ENCODE data around the gene KCNK1. TPM values are rescaled to one million over a fixed set of nuclear protein-coding genes. Genes with fewer than 3 reads are reported as not detected.

The KCNK1 gene
- total and polyA plus RNA-seq, 2 of the 8 experiments (the other 6 are each of a cell fraction or from before 2014, with no cell fraction given) = 11.9 to 16.5 TPM

- H3K9me3 ChIP-seq (ENCODE audit: insufficient read depth in 2 of 2, low read depth in 1 of 2, low read length in 1 of 2) = no peaks in the 10 kb centered on the region
- no peak overlapping the region for H2AK5ac ChIP-seq (ENCODE audit: low read depth, low read length)
- peaks cover 0 to 2% of the 10 kb centered on the region in 2 experiments; a peak in 1 of 4 replicates for H3K79me2 ChIP-seq (ENCODE audit: control insufficient read depth in 1 of 2, insufficient read depth in 2 of 2, low read length in 2 of 2)
- POLR2A ChIA-PET (ENCODE audit: partially characterized antibody) = no interaction called here
- no peak overlapping the region for H3K56ac ChIP-seq (replicated peaks; ENCODE audit: insufficient read length, low read depth, low read length)
- CTCF ChIA-PET (ENCODE audit: partially characterized antibody) = interaction anchor here (0.7 kb wide), 1 partner anchor 257 kb away, joined by 3 read pairs; the partner anchor contains the start of gene SLC35F3
- H4K20me1 ChIP-seq (replicated peaks in 1 of 2; ENCODE audit: control insufficient read depth in 1 of 2, insufficient read depth in 2 of 2, low read length in 2 of 2) = peaks cover 0 to 2% of the 10 kb centered on the region in 2 experiments
- no peak overlapping the region for H3K4me3 ChIP-seq (ENCODE audit: extremely low read depth in 1 of 4, insufficient read depth in 2 of 4, low read depth in 3 of 4, low read length in 4 of 4)
- H3K27ac ChIP-seq (ENCODE audit: low read depth, low read length) = no peak overlapping the region
- H3K4me1 ChIP-seq (replicated peaks in 1 of 4; ENCODE audit: control insufficient read depth in 3 of 4, insufficient read depth in 4 of 4, low read length in 3 of 4) = peaks cover 0 to 3% (median under 1%) of the 10 kb centered on the region in 4 experiments; a peak in 3 of 7 replicates
- no peak overlapping the region for H3K23ac ChIP-seq (ENCODE audit: insufficient read length)
- H4K8ac ChIP-seq (ENCODE audit: extremely low read depth, insufficient read depth, low read length) = no peak overlapping the region
- no peak overlapping the region for H2BK12ac ChIP-seq (ENCODE audit: low read depth, low read length)
- no peak overlapping the region for H3K4ac ChIP-seq (replicated peaks; ENCODE audit: insufficient read length, low read depth, low read length)
- H3K4me2 ChIP-seq (ENCODE audit: insufficient read depth in 1 of 2, low read depth in 2 of 2, low read length in 2 of 2) = no peak overlapping the region
- H2BK20ac ChIP-seq (ENCODE audit: low read length) = no peak overlapping the region
- H3K27me3 ChIP-seq (replicated peaks in 1 of 4; ENCODE audit: control insufficient read depth in 3 of 4, extremely low read depth in 1 of 4, insufficient read depth in 3 of 4, low read length in 3 of 4) = no peaks in the 10 kb centered on the region
- no peak overlapping the region for H4K91ac ChIP-seq (replicated peaks; ENCODE audit: insufficient read length, low read length)
- FAIRE-seq (no peak), DNase-seq (ENCODE audit: low read depth in 1 of 2, low spot score in 2 of 2) (no peak)
- H3K9ac ChIP-seq (replicated peaks in 1 of 4; ENCODE audit: extremely low read depth in 1 of 4, low read depth in 3 of 4, low read length in 3 of 4) = no peak overlapping the region
- H3K18ac ChIP-seq (ENCODE audit: extremely low read depth, low read length) = no peak overlapping the region
- no peak overlapping the region for H4K5ac ChIP-seq (ENCODE audit: insufficient read length, low read depth, low read length)
- 82% methylated on average over 2 of the region's 2 CpGs; no CpG with 5 or more reads in 1 of the 2 experiments for WGBS, 2 experiments (ENCODE audit: extremely low coverage in 1 of 2, insufficient coverage in 1 of 2, insufficient read length in 1 of 2, insufficient replicate concordance in 2 of 2, low coverage in 1 of 2, low lambda C conversion rate in 2 of 2, missing lambda C conversion rate in 1 of 2)
- no peak overlapping the region for H3K14ac ChIP-seq (ENCODE audit: insufficient read length)
- H2AFZ ChIP-seq (ENCODE audit: low read length) = no peak overlapping the region
- 0 out of 2 replicates have a peak, but pooled peaks cover 2% of the 10 kb centered on the region for H3K79me1 ChIP-seq (ENCODE audit: low read depth, low read length)
- H3K36me3 ChIP-seq (ENCODE audit: control insufficient read depth in 2 of 4, insufficient read depth in 4 of 4, low read length in 3 of 4) = no peaks in the 10 kb centered on the region
- no peak overlapping the region for H2BK5ac ChIP-seq (ENCODE audit: low read depth, low read length)
- H2BK15ac ChIP-seq (ENCODE audit: low read length) = no peak overlapping the region
- H3K23me2 ChIP-seq (ENCODE audit: low read depth, low read length) = no peaks in the 10 kb centered on the region
- TF ChIP-seq SIX5 (IDR thresholded peaks at IDR 0.05; ENCODE audit: low read depth, low read length) = no peak
- TF ChIP-seq RXRA (IDR thresholded peaks at IDR 0.05; ENCODE audit: insufficient read depth, low read depth, low read length) = no peak
- TF ChIP-seq JUND (IDR thresholded peaks at IDR 0.05; ENCODE audit: low read length) = no peak
- TF ChIP-seq POLR2AphosphoS5 (IDR thresholded peaks at IDR 0.05; ENCODE audit: low read depth, low read length) = no peak
- TF ChIP-seq PHF8 (conservative IDR thresholded peaks at IDR 0.05; ENCODE audit: low read depth, low read length) = no peak
- TF ChIP-seq CTBP2 (IDR thresholded peaks at IDR 0.05; ENCODE audit: borderline replicate concordance, insufficient read depth, insufficient read length, low read length) = no peak
- TF ChIP-seq EZH2 (IDR thresholded peaks at IDR 0.05; ENCODE audit: low read depth, low read length, severe bottlenecking) = no peak
- no peak for TF ChIP-seq SUZ12 (IDR thresholded peaks at IDR 0.05; ENCODE audit: low read length)
- no peak for TF ChIP-seq CHD1 (IDR thresholded peaks at IDR 0.05; ENCODE audit: low read depth, low read length)
- TF ChIP-seq CREB1 (IDR thresholded peaks at IDR 0.05) = no peak
- TF ChIP-seq ASH2L (IDR thresholded peaks at IDR 0.05; ENCODE audit: low read length) = no peak
- no peak for TF ChIP-seq BACH1 (IDR thresholded peaks at IDR 0.05; ENCODE audit: low read length)
- H2BK120ac ChIP-seq (replicated peaks; ENCODE audit: low read depth, low read length) = no peak overlapping the region
Measured at GRCh38 chr1:233647636-233648035, 33.7 kb downstream of the KCNK1 start.

Measured in H1 (cell line).